ENCODE results near the gene OR51G1. TPM values are rescaled to one million over a fixed set of nuclear protein-coding genes. Genes with fewer than 3 reads are reported as not detected.
"Not testable (repeated sequence)": the region's sequence is repeated elsewhere in the genome, so short reads cannot be mapped to it uniquely, and the experiment has no call there.

The OR51G1 gene
- polyA plus RNA-seq, 2 of the 4 experiments (the other 2 are of a cell fraction): not detected

GRCh38 chr11:4957396-4957795, 33.3 kb upstream of the OR51G1 start:
- WGBS (ENCODE audit: missing lambda C conversion rate): 29% methylated on average over 4 of the region's 4 CpGs
- no peak overlapping the region for H3K27ac ChIP-seq
- DNase-seq (ENCODE audit: low read depth in 1 of 2, low spot score in 1 of 2) (no peak), ATAC-seq (no peak), FAIRE-seq (no peak)
- H3K4me2 ChIP-seq: no peak overlapping the region
- H3K9me3 ChIP-seq: no peaks in the 10 kb centered on the region
- no peaks in the 10 kb centered on the region for H3K4me1 ChIP-seq
- no peak overlapping the region for H3K4me3 ChIP-seq
- ChIA-PET CTCF (no interaction called here), POLR2A (no interaction called here)
- TF ChIP-seq REST (IDR thresholded peaks at IDR 0.05) (no peak), HOXB13 (CRISPR knock-in tag; IDR thresholded peaks at IDR 0.05; ENCODE audit: low read depth) (no peak), EP300 (IDR thresholded peaks at IDR 0.05) (no peak), CHD4 (IDR thresholded peaks at IDR 0.05; ENCODE audit: borderline replicate concordance) (no peak), ZNF302 (CRISPR knock-in tag; IDR thresholded peaks at IDR 0.05) (no peak), RNF2 (IDR thresholded peaks at IDR 0.05; ENCODE audit: borderline replicate concordance, low read depth) (no peak), TFCP2L1 (CRISPR knock-in tag; IDR thresholded peaks at IDR 0.05) (no peak), HOXA7 (CRISPR knock-in tag; IDR thresholded peaks at IDR 0.05) (no peak)

- POLR2A ChIA-PET; FAIRE-seq; ATAC-seq; H3K9me3 ChIP-seq; H3K27ac ChIP-seq; H3K4me2 ChIP-seq; CTCF ChIA-PET; DNase-seq (ENCODE audit: low read depth in 1 of 2, low spot score in 1 of 2); H3K4me1 ChIP-seq; H3K4me3 ChIP-seq: not testable (repeated sequence)
- 3% methylated on average over 2 of the region's 2 CpGs for WGBS (ENCODE audit: missing lambda C conversion rate)
These were observed 31.5 kb upstream of the OR51G1 start, which contains the start of gene OR51A2 for GRCh38 chr11:4955613-4956012. Gene OR51A2, minus strand, starts transcription at chr11:4955713. Its CDS starts 0 bp downstream, at chr11:4955713.

GRCh38 chr11:4947505-4947904, 23.4 kb upstream of the OR51G1 start, which contains the start of gene OR51A4:
Gene OR51A4, minus strand, starts transcription at chr11:4947605. Its CDS starts 505 bp downstream, at chr11:4947100.
- no peak for TF ChIP-seq NPAS2 (CRISPR knock-in tag; IDR thresholded peaks at IDR 0.05; ENCODE audit: borderline replicate concordance)
- no peak for TF ChIP-seq HOXB13 (CRISPR knock-in tag; IDR thresholded peaks at IDR 0.05; ENCODE audit: low read depth)
- TF ChIP-seq ESRRA (IDR thresholded peaks at IDR 0.05; ENCODE audit: borderline replicate concordance, low read length): no peak
- TF ChIP-seq RFX5 (IDR thresholded peaks at IDR 0.05): no peak
- no peak for TF ChIP-seq KDM5A (IDR thresholded peaks at IDR 0.05)
- no peak for TF ChIP-seq MAFK (IDR thresholded peaks at IDR 0.05; ENCODE audit: partially characterized antibody)
- no peak for TF ChIP-seq HES2 (IDR thresholded peaks at IDR 0.05)
- no peak for TF ChIP-seq RAD21 (conservative IDR thresholded peaks at IDR 0.05 in 1 of 2, IDR thresholded peaks at IDR 0.05 in 1 of 2)
- no peak for TF ChIP-seq NR3C1 (IDR thresholded peaks at IDR 0.05)
- TF ChIP-seq HDAC2 (IDR thresholded peaks at IDR 0.05): no peak
- no peak for TF ChIP-seq TFCP2L1 (CRISPR knock-in tag; IDR thresholded peaks at IDR 0.05)
- no peak for TF ChIP-seq EHF (CRISPR knock-in tag; IDR thresholded peaks at IDR 0.05)
- no peak for TF ChIP-seq USF2 (IDR thresholded peaks at IDR 0.05)
- TF ChIP-seq FOSL2 (IDR thresholded peaks at IDR 0.05): no peak
- no peak for TF ChIP-seq FOSL2 (CRISPR knock-in tag; IDR thresholded peaks at IDR 0.05)
- TF ChIP-seq REST (IDR thresholded peaks at IDR 0.05): no peak
- no peak for TF ChIP-seq CHD4 (IDR thresholded peaks at IDR 0.05; ENCODE audit: borderline replicate concordance)
- H3K27ac ChIP-seq: no peak within 1 kb of the TSS
- FAIRE-seq: no peak
- ATAC-seq: no peak
- ChIA-PET CTCF (no interaction called here), POLR2A (no interaction called here)
- H3K9me3 ChIP-seq: no peaks in the 10 kb centered on the region
- no peak for DNase-seq (ENCODE audit: low read depth in 1 of 2, low spot score in 1 of 2)
- no peaks in the 10 kb centered on the region for H3K4me1 ChIP-seq
- no peak within 1 kb of the TSS for H3K4me2 ChIP-seq
- H3K4me3 ChIP-seq: no peak within 1 kb of the TSS

All from A549 (cell line).